Liver (tissue), 9 donors: ENCODE results near the gene AMPD1. TPM values are rescaled to one million over a fixed set of nuclear protein-coding genes. Genes with fewer than 3 reads are reported as not detected.

Experiments used
- DNase-seq: peaks from one replicate; pipeline ENCODE4 v3.0.0-alpha.2; 2017; ENCODE audit warnings: low spot score
- H3K27ac ChIP-seq, 2 donors: one replicate each; pipeline ENCODE4 v1.7.0; 2013; ENCODE audit warnings: inconsistent platforms in 2 of 2, low read length in 2 of 2, control low read depth in 1 of 2, low read depth in 1 of 2, mild to moderate bottlenecking in 1 of 2
- H3K27me3 ChIP-seq, 4 donors: one replicate each; pipeline versions ENCODE4 v1.6.1 to v1.7.0; 2013; ENCODE audit warnings: low read length in 3 of 4, inconsistent platforms in 1 of 4, mild to moderate bottlenecking in 1 of 4, moderate library complexity in 1 of 4; ENCODE audit not compliant: control insufficient read depth in 4 of 4, insufficient read depth in 4 of 4
- H3K36me3 ChIP-seq, 4 donors: one replicate each; pipeline versions ENCODE4 v1.6.1 to v1.7.0; 2013; ENCODE audit warnings: low read length in 3 of 4, mild to moderate bottlenecking in 3 of 4, low read depth in 1 of 4, moderate library complexity in 1 of 4; ENCODE audit not compliant: control insufficient read depth in 4 of 4, insufficient read depth in 3 of 4
- H3K4me1 ChIP-seq, 4 donors: one replicate each; pipeline versions ENCODE4 v1.6.1 to v1.7.0; 2013; ENCODE audit warnings: low read length in 3 of 4, mild to moderate bottlenecking in 3 of 4, moderate library complexity in 1 of 4; ENCODE audit not compliant: control insufficient read depth in 4 of 4, insufficient read depth in 4 of 4
- H3K4me3 ChIP-seq, 3 donors: one replicate each; pipeline versions ENCODE4 v1.6.1 to v1.7.0; 2013; ENCODE audit warnings: low read length in 3 of 3, control low read depth in 1 of 3, low read depth in 1 of 3, mild to moderate bottlenecking in 1 of 3
- H3K9ac ChIP-seq, 2 donors: one replicate each; pipeline ENCODE4 v1.7.0; 2013; ENCODE audit warnings: low read length in 2 of 2, mild to moderate bottlenecking in 2 of 2, moderate library complexity in 2 of 2, control low read depth in 1 of 2, low read depth in 1 of 2
- H3K9me3 ChIP-seq, 4 donors: one replicate each; pipeline versions ENCODE4 v1.6.1 to v1.7.0; 2013; ENCODE audit warnings: low read length in 3 of 4; ENCODE audit not compliant: control insufficient read depth in 4 of 4
- ATF3 ChIP-seq: IDR thresholded peaks from 2 replicates; pipeline ENCODE4 v1.6.1; 2016; ENCODE audit warnings: antibody characterized with exemption
- EGR1 ChIP-seq, 2 donors: IDR thresholded peaks; 2 replicates each; pipeline ENCODE4 v1.6.1; 2016 to 2018; ENCODE audit warnings: antibody characterized with exemption in 2 of 2, low read depth in 2 of 2
- FOXA2 ChIP-seq: IDR thresholded peaks from 2 replicates; pipeline ENCODE4 v1.6.1; 2016; ENCODE audit warnings: antibody characterized with exemption
- GABPA ChIP-seq, 2 donors: IDR thresholded peaks in 1 of 2; conservative IDR thresholded peaks in 1 of 2; 2 replicates each; pipeline ENCODE4 v1.6.1; 2016; ENCODE audit warnings: antibody characterized with exemption in 2 of 2, mild to moderate bottlenecking in 1 of 2, moderate library complexity in 1 of 2
- JUND ChIP-seq, 2 donors: IDR thresholded peaks; 2 replicates each; pipeline ENCODE4 v1.6.1; 2016; ENCODE audit warnings: antibody characterized with exemption in 2 of 2
- MAX ChIP-seq: IDR thresholded peaks from 2 replicates; pipeline ENCODE4 v1.6.1; 2016; ENCODE audit warnings: antibody characterized with exemption
- NR2F2 ChIP-seq: IDR thresholded peaks from 2 replicates; pipeline ENCODE4 v1.6.1; 2016; ENCODE audit warnings: antibody characterized with exemption
- REST ChIP-seq: IDR thresholded peaks from 2 replicates; pipeline ENCODE4 v1.6.1; 2016; ENCODE audit warnings: antibody characterized with exemption, mild to moderate bottlenecking
- RXRA ChIP-seq, 2 donors: IDR thresholded peaks; 2 replicates each; pipeline ENCODE4 v1.6.1; 2017 to 2018; ENCODE audit warnings: antibody characterized with exemption in 2 of 2, mild to moderate bottlenecking in 1 of 2
- SP1 ChIP-seq: IDR thresholded peaks from 2 replicates; pipeline ENCODE4 v1.6.1; 2018; ENCODE audit warnings: antibody characterized with exemption, mild to moderate bottlenecking
- TAF1 ChIP-seq: conservative IDR thresholded peaks from 2 replicates; pipeline ENCODE4 v1.6.1; 2016; ENCODE audit warnings: antibody characterized with exemption, mild to moderate bottlenecking
- YY1 ChIP-seq: IDR thresholded peaks from 2 replicates; pipeline ENCODE4 v1.6.1; 2016; ENCODE audit warnings: antibody characterized with exemption, mild to moderate bottlenecking
- ZBTB33 ChIP-seq: IDR thresholded peaks from 2 replicates; pipeline ENCODE4 v1.6.1; 2016; ENCODE audit warnings: antibody characterized with exemption
- WGBS: extraction: QIAGEN DNeasy Blood & Tissue Kit; methylation state at CpG from one replicate; pipeline ENCODE4 v1.1.7; 2013; 5-methylcytosine and 5-hydroxymethylcytosine counted together
- polyA plus RNA-seq, 2 donors: library from polyadenylated mRNA; stranded (reverse) in 1 of 2; unstranded in 1 of 2; fragments of 200-250 nt in 1 of 2; fragments of >200 nt in 1 of 2; fragmentation: Nextera tagmentation in 1 of 2; extraction: Ambion mirVana in 1 of 2; gene quantifications; one replicate each; pipeline versions ENCODE4 v1.2.1 to v1.2.3, GENCODE V29; 2013 to 2015
- total RNA-seq, 2 donors: library from RNA; depleted of rRNA; stranded (reverse); fragments of >200 nt; gene quantifications; one replicate each; pipeline ENCODE4 v1.2.3, GENCODE V29; 2014
- donor health status: healthy.
- donor health status: healthy.
- donor health status: healthy.
- donor health status: healthy.
- donor health status: healthy.

The AMPD1 gene
- total and polyA plus RNA-seq, 4 donors: 0.03 TPM; not detected in 3

GRCh38 chr1:114729782-114730181 is 34.4 kb upstream of the AMPD1 start:
- no peak for DNase-seq
- no peaks in the 10 kb centered on the region for H3K9me3 ChIP-seq
- TF ChIP-seq NR2F2: no peak
- no peak for TF ChIP-seq JUND (IDR thresholded peaks at IDR 0.05)
- peaks cover 0 to 15% (median 13%) of the 10 kb centered on the region in 4 donors for H3K4me1 ChIP-seq
- no peak overlapping the region for H3K4me3 ChIP-seq
- H3K27ac ChIP-seq: no peak overlapping the region
- WGBS: 58% methylated on average over 1 of the region's 1 CpG
- peaks cover 13 to 82% (median 65%) of the 10 kb centered on the region in 4 donors for H3K36me3 ChIP-seq
- H3K27me3 ChIP-seq: no peaks in the 10 kb centered on the region
- no peak overlapping the region for H3K9ac ChIP-seq

GRCh38 chr1:114728553-114728952 is 33.2 kb upstream of the AMPD1 start:
- no peak overlapping the region for H3K4me3 ChIP-seq
- H3K27ac ChIP-seq: no peak overlapping the region
- DNase-seq: no peak
- TF ChIP-seq ZBTB33 (no peak), SP1 (no peak), NR2F2 (no peak), EGR1 (IDR thresholded peaks at IDR 0.05; ENCODE audit: low read depth in 2 of 2) (no peak), JUND (IDR thresholded peaks at IDR 0.05) (no peak), REST (no peak), YY1 (no peak)
- no peaks in the 10 kb centered on the region for H3K9me3 ChIP-seq
- H3K4me1 ChIP-seq: peaks cover 0 to 22% (median 21%) of the 10 kb centered on the region in 4 donors
- H3K36me3 ChIP-seq: peaks cover 14 to 78% (median 62%) of the 10 kb centered on the region in 4 donors
- WGBS: 72% methylated on average over 2 of the region's 2 CpGs
- no peaks in the 10 kb centered on the region for H3K27me3 ChIP-seq
- no peak overlapping the region for H3K9ac ChIP-seq

- no peak for DNase-seq
- H3K27ac ChIP-seq: no peak overlapping the region
- no peak overlapping the region for H3K4me3 ChIP-seq
- 90% methylated on average over 1 of the region's 1 CpG for WGBS
- H3K9ac ChIP-seq: no peak overlapping the region
- no peaks in the 10 kb centered on the region for H3K9me3 ChIP-seq
- TF ChIP-seq REST (no peak), SP1 (no peak), NR2F2 (no peak), YY1 (no peak), MAX (no peak), GABPA (IDR thresholded peaks at IDR 0.05 in 1 of 2, conservative IDR thresholded peaks at IDR 0.05 in 1 of 2) (no peak), JUND (IDR thresholded peaks at IDR 0.05) (no peak), FOXA2 (no peak), RXRA (IDR thresholded peaks at IDR 0.05) (no peak), ZBTB33 (no peak), ATF3 (no peak), TAF1 (no peak)
- H3K4me1 ChIP-seq: peaks cover 9 to 32% (median 29%) of the 10 kb centered on the region in 4 donors
- no peaks in the 10 kb centered on the region for H3K27me3 ChIP-seq
- peaks cover 17 to 64% (median 51%) of the 10 kb centered on the region in 4 donors for H3K36me3 ChIP-seq
Observed at GRCh38 chr1:114725230-114725629, 29.9 kb upstream of the AMPD1 start.
